Activated CD8-positive, alpha-beta memory T cell treated with anti-CD3 and anti-CD28 coated beads, Interleukin-2, amount 50 U/mL, for 4 hours (primary cell): Measurements from ENCODE around the gene BPIFB6.

ENCODE experiments used
- DNase-seq: peaks from one replicate; pipeline ENCODE4 v3.0.0-alpha.2; 2020

The BPIFB6 gene

DNA sequence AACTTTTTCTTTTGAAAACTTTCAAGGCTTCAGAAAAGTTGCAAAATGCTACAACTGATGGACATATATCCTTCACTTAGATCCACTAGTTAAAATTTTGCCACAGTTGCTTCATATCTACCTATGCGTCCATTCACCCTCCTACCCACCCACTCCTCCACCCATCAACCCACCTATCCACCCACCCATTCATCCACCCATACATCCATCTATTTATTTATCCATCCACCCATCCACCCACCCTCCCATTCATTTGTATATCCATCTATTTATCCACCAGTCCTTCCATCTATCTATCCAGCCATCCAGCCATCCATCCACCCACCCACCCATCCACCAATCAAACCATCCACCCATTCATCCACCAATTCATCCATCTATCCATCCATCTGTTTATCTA is 61.6 kb downstream of the BPIFB6 start:
- no peak for DNase-seq

DNA sequence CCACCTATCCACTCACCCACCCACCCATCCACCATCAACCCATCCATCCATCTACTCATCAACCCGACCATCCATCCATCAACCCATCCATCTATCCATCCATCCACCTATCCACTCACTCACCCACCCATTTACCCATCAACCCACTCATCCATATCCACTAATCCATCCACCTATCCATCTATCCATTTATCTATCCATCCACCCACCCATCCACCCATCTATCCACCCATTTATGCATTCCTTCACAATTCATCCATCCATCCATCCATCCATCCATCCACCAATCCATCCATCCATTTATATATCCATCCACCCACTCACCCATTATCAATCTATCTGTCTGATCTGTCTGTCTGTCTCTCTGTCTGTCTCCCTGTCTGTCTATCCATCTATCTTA is 62.1 kb downstream of the BPIFB6 start:
- DNase-seq: no peak
